Endothelial cell of hepatic sinusoid (primary cell): ENCODE measurements around the gene KRT76.

Experiments
- in situ Hi-C: cut with HindIII; loops from 2 replicates; pipeline ENCODE4 v1.10.0; 2017; ENCODE audit warnings: low sequenced_read_pairs

The KRT76 gene

DNA sequence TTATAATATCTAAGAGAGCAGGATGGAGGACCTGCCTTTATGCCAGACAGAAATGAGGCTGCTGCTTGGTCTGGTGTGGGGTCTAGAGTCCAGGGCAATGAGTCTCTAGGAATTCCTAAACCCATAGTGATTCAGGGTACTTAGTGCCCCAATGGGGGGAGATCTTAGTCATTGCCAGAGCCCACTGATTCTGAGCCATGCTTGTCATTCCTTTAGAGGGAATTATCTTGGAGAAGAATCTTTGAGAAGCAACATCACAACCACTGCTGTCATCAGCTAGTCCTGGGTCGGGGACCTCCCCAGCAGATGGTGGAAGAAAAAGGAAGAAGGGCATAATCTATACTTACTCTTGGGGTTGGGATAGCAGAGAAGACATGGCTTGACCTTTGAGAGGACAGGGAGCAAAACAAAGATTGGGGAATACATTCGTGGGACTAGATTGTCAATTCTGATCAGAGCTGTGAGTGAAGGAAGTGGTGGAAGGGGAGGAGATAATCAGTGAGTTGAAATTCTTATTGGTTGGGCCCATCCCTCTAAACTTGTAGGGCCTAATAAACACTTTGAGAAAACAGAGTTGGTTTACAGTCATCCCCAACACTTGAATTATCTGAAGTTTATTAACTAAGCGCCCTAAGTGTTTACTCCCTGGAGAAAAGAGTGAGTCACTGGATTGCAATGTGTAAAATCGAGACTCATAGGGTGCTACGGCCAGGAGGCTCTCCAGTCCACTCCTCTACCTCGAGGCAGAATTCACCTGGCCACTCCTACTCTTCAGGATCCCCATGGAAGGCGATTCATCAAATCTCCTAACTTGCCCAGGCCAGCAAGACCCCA, 21.7 kb upstream of the KRT76 start:
- in situ Hi-C loops: loop anchor here (5.0 kb wide), 1 partner anchor 82 kb away; no protein-coding TSS in a partner anchor

DNA sequence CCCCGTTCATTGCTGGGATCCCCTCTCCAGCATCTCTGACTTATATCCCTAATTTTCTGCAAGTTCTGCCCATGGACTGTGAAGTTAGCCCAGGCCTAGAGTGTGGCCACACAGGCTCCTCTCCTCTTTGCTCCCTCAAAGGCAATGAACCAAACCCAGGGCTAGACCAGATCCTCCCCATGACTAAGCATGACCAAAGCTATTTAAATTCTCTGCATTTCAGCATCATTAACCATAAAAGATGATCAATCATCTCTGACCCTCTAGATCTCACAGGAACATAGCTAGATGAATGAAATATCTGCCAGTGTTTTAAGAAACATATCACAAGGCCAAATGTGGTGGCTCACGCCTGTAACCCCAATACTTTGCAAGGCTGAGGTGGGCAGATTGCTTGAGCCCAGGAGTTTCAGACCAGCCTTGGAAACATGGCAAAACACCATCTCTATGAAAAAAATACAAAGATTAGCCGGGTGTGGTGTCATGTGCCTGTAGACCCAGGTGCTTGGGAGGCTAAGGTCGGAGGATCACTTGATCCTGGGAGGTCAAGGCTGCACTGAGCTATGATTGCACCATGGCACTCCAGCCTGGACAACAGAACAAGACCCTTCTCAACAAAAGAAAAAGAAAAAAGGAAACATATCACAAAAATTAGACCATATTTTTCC, 21.0 kb upstream of the KRT76 start:
- in situ Hi-C loops: loop anchor here (5.0 kb wide), 1 partner anchor 81 kb away; no protein-coding TSS in a partner anchor

DNA sequence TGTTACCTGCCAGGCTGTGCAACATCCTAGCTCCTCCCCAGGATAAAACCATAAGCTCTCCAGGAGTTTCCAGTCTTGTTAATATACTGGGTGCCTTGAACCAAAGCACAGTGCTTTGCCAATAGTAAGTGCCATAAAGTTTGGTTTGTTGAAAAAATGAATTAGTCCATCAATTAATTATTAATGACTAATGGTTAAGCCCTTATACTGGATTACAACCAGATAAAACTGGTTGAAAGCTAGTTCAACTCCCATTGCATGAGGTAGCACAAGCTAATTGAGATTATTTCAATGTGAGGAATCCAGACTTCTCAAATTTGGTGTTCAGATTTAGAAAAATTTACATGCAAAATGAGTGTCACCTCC, 20.4 kb upstream of the KRT76 start:
- in situ Hi-C loops: loop anchor here (5.0 kb wide), 1 partner anchor 80 kb away; no protein-coding TSS in a partner anchor

DNA sequence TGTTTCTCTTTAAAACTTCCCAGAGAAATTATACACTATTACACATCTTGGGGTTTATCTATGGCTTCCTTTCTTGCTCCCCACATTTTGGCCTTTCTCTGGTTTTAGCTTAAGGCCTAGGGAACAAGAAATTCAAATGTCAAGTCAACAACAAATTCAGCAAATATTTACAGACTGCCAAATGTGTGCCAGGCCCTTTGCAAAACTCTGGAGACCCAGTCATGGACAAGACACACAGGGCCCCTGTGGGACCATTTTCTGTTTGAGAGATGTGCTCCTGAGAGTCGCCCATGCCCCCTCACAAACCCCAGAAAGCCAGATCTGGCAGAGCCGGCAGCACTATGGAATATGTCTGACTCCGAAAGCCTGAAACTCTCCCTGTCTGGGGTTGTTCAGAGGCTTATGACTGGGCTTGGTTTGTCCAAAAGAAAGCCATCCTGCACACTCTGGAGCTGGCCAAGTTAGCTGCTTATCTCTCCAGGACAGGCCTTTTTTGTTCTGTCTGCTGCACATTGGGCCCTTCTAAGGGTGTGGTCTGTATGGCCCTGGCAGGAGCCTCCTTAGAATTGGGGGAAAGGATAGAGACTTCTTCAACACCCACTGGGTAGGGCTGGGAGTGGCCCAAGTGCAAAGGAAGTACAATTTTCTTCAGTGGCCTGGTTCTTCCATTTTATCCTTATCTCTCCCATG, 19.8 kb upstream of the KRT76 start:
- in situ Hi-C loops: loop anchor here (5.0 kb wide), 1 partner anchor 80 kb away; no protein-coding TSS in a partner anchor

DNA sequence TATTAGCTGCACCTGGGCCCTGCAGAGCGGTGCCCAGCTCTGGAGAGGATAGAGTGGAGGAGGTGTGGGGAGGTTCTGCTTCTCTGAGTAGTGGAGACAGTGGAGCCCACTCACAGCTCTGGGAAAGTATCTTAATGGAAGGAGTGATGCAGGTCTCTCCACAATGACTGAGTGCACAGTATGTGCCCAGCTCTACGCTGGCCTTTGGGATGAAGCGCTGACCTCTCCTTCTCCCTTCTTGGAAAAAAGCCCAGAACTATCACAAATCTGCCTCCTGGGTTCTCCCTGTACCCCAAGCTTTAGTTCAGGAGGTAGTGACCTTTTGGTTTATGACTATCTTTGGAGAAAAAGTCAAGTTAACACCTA, 19.3 kb upstream of the KRT76 start:
- in situ Hi-C loops: loop anchor here (5.0 kb wide), 1 partner anchor 79 kb away; no protein-coding TSS in a partner anchor

DNA sequence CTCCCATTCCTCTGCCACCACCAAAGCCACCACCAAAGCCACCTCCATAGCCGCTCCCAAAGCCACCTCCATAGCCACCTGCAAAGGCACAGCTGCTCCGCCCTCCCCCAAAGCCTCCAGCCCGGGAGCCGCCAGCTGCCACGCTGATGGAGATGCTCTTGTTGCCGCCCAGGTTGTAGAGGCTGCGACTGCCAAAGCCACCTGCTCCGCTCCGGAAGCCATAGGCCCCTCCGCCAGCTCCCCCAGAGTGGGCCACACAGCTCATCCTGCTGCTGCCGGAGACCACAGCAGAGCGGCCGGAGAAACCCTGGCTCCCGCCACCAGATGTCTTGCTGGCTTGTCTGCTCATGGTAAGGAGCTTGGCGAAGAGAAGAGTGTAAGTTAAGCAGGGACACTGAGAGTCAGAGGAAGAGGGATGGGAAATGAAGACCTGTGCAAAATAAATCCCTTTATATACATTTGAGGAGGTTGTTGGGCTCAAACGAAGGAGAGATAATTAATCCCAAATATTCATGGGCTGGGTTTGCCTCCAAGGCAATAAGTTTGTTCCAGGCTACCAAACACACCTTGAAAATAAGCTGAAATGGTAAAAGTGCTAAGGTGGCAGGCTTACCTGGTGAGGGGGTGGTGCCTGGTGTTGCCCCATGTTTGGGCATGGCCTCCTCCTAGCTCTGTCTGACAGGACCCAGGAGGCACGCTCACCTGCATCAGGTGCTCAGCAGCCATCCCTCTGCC, 18.7 kb upstream of the KRT76 start, which contains the start of gene KRT3:
TSS of gene KRT3 (minus strand) at position 424 of the 735 bp plus-strand sequence. CDS start at position 349, 75 bp downstream.
- in situ Hi-C loops: loop anchor here (5.0 kb wide), 1 partner anchor 79 kb away; no protein-coding TSS in a partner anchor

DNA sequence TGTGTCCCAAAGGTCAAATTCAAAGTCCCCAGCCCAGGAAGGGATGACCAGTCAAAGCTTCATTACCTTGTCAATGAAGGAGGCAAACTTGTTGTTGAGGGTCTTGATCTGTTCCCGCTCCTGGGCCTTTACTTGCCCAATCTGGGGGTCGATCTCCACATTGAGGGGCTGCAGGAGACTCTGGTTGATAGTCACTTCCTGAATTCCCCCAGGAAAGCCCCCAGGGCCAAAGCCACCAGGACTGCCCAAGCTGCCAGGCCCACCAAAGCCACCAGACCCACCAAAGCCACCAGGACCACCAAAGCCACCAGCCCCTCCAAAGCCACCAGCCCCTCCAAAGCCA, 18.2 kb upstream of the KRT76 start:
- in situ Hi-C loops: loop anchor here (5.0 kb wide), 1 partner anchor 78 kb away; no protein-coding TSS in a partner anchor

DNA sequence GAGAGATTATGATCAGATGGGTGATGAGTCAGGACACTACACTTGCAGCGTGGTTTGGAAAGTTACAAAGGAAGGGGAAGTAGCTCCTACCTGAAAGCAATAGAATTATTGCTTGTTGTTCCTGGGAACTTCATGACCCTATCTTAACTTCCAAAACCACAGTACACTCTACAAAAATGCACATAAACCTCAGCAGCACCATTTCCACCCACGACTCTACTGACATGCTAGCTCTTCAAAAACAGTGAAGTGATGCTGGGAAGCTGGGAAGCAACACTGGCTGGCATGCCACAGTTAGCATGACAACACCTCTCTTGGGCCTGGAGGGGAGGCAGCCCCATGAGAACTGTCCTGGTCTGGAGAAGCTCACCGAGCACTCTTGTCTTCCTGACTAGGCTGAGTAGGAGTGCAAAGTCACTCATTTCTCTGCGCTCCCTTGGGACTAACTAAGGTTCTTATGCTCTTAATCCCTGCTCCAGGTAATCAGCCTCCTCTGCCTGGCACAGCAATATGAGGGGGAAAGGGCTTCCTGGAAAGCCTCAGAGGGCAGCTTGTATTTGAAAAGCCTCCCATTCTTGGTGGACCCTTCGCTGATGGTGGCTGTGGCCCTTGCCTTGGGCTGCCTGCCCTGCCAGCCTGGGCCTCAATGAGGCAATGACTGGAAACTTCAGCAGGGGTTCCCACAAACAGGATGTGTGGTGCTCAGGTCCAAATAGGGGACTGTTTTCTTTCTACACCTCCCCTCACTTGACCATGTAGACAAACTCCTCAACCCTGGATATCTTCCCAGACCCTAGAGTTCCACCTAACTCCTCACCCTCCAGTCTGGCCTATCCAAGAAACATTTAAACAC, 17.6 kb upstream of the KRT76 start:
- in situ Hi-C loops: loop anchor here (5.0 kb wide), 1 partner anchor 77 kb away; no protein-coding TSS in a partner anchor

DNA sequence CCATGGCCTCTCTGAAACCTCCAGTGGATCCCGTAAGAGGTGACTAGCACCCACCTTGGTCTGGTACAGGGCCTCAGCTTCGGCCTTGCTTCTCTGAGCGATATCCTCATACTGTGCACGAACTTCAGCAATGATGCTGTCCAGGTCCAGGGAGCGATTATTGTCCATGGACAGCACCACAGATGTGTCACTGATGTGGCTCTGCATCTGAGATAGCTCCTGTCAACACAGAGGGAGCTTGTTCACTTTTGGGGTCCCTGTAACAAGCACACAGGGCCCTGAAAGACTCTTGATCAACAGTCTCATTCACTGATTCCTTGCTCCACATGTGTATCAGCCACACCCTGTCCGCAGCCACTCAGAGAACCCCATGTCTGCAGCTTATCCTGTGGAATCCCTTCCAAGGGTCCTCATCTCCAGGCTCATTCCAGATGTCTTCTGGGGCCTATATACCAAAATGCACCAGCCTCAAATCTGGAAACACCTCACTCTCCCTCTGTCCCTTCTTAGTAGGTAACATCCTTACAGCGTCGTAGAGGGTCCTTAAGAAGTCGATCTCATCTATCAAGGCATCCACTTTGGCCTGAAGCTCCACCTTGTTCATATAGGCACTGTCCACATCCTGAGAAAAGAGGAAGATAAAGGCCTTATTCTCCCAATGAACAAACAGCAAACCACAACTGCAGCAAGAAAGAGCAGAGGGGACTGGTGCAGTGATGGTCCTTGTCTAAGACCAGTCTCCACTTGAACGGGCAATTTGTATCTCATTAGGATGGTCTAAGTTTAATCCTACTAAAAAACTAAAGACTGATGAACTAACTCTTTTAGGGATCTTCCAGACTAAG, 15.3 kb upstream of the KRT76 start:
- in situ Hi-C loops: no loop called here

DNA sequence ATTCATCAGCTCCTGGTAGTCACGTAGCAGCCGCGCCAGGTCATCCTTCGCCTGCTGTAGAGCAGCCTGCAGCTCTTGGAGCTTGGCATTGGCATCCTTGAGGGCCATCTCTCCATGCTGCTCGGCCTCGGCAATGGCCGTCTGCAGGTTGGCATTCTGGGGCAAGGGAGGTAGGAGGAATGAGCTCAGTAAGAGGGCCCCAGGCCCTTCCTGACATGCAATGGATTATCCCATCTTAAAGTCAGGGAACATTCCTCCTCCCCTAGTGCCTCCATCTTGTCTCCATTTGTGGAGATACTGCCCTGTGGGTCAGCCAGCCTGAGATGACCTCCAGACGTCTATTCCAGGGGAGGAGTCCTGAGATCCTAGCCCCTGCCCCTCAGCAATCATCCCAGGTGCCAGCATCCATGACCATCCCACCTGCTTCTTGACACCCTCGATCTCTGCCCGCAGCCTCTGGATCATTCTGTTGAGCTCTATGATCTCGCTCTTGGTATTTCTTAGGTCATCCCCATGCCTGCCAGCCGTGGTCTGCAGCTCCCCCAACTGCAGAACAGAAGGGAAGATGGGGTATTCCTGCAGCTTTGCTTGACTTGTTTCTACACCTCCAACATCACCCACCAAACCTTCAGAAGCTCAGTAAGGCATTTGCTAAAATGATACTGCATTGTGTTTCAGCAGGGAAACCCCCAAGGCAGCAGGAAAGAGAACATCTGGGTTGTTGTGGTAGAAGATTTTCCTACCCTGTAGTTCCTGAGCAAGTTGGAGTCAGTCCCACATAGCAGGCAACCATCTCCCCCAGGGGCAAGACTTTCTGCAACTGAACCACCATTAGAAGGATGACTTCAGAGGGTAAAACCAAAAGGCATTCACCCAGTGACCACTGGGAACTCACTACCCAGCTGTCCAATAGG, 14.4 kb upstream of the KRT76 start:
- in situ Hi-C loops: no loop called here

DNA sequence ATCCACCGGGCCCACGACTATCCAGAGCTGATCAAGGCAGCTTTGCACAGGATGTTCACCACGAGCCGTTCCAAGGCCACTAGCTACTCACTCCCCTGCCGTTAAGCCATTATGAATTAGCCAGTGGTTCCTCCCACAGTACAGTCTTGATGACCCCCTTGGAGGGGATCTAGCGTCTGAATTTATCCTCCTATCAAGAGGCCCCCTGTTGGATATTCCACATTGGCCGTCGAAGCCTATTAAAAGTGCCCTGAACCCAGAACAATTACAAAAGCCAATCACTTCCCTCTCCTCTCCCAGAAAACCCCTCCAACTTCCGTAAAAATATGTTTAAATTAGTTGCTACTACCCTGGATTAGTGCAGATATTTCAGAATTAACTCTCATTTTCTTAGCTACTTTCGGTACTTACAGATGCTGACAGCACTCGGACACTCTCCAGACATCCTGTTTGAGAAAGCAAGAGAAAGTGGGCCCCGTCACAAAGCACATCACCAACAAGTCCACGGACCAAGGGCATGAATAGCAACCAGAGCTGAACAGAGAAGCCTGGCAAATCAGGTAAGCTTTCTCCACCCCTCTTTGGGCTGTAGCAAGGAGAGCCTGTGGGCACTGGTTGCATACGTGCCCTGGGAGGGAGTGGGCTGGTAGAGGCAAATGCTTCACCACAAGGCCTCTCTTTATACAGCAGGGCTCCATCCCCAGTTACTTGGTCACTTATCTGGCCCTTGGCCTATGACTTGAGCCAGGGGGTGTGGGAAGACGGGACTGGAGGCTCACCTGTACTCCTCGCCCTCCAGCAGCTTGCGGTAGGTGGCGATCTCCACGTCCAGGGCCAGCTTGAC, 13.5 kb upstream of the KRT76 start:
- in situ Hi-C loops: no loop called here

DNA sequence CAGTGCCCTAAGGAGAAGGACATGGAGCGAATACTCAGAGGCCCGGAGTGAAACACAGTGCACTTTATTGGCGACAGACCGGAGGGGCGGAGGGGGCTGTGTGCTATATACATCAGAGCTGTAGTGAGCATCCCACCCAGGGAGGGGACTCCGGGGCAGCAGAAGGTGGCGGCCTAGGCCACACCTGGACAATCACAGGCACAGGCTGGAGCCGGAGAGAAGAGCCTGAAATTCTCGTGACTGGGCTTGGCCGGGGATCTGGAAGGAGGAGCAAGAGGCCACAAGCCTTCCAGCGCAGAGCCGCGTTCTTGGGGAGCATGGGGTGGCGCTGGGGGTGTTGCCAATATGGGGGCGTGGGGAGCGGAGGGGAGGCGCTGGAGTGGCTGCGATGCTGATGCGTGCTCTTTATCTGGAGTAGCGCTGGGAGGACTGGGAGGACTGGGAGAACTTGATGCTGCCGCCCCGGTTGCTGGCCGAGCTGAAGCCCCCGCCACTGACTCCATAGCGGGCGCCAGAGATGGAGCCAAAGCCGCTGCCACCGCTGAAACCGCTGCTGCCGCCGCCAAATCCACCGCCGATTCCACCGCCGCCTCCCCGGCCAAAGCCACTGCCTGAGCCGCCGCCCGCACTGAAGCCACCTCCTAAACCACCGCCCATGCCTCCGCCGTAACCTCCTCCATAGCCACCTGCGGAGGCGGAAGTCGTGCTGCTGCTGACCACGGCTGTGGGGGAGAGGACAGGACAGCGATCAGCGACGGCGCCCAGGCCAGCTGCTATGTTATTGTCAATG, 12.7 kb upstream of the KRT76 start:
- in situ Hi-C loops: no loop called here

DNA sequence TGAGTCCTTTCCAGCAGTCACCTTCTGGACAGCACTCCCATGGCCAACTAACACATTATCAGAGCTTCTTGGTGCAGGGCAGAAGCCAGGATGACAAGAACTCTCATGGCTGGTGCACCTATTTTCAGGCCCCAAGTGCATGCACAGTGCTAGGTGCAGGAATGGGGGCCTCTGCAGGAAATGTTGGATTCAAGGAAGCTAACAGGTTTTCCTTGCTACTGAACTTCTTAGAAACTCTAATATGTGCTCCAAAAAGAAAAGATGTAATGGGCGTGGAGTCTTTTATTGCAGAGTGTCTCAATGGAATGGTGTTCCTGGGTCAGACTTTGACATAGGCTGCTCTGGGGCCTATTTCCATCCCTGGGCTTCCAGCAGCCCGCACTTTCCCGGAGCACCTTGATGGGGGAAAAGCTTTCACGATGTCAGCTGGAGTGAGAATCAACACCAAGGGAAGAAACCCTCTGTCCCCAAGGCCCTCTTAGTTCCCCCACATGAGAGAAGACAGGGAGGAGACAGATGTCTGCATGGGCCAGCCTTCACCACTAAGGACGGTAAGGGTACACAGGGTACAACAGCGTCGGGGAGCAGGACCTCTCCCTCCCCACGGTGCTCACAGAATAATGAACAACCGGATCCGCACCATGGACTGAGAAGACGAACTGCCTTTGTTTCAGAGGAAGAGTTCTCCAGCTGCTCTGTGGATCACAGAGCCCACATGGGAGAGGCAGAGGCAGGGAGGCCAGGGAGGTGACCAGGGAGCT, 11.9 kb upstream of the KRT76 start:
- in situ Hi-C loops: no loop called here

DNA sequence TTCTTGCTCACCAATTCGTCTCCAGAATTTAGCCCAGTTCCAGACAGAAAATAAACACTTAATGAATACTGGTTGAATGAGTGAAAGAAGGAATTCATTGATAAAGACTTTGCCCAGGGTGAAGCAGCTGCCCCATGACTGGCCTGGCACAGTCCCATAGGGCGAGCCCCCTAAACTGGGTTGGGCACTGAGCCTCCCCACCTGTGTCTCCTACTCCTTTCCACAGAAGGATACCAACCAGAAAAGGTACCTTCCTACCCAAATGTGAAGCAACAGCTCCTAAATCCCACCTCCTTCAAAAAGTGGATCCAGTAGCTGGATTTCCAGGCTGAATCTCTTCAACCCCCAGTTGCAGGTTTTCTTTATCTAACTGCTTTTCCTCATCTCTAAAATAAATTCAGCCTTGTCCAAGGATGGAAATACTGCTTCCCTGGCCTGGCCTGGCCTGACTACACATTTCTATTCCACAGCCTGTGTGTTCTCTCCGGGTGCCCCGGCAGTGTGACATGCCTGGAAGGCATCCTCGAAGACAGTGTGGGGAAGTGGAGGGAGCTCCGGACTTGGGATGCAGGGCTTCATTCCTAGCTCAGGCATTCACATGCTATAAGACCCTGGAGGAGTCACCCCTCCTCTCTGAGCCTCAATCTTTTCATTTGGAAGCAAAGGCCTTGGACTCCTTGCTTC, 11.2 kb upstream of the KRT76 start:
- in situ Hi-C loops: no loop called here
